K562 (cell line): ENCODE measurements around the gene LCN1. TPM values are rescaled to one million over a fixed set of nuclear protein-coding genes. Genes with fewer than 3 reads are reported as not detected.

Experiments
- ADNP ChIP-seq: fragments of 200-800 bp; sonication (Bioruptor generic); IDR thresholded peaks from 2 replicates; pipeline ENCODE4 v1.6.1; 2016; ENCODE audit warnings: missing genetic modification characterization, missing compliant biosample characterization
- NFATC3 ChIP-seq: fragments of 450-650 bp; IDR thresholded peaks from 2 replicates; pipeline ENCODE4 v1.6.1; 2017; ENCODE audit warnings: mild to moderate bottlenecking
- NFE2 ChIP-seq: IDR thresholded peaks from 2 replicates; pipeline ENCODE4 v1.6.1; 2014; ENCODE audit warnings: antibody characterized with exemption, low read depth
- RBM14 ChIP-seq: fragments of 200-400 bp; formaldehyde crosslinking; IDR thresholded peaks from 2 replicates; pipeline ENCODE4 v1.6.1; 2018; ENCODE audit warnings: low read depth, mild to moderate bottlenecking, low read length, moderate library complexity, borderline replicate concordance; ENCODE audit not compliant: insufficient read depth
- ZNF507 ChIP-seq: conservative IDR thresholded peaks from 2 replicates; pipeline ENCODE4 v1.6.1; 2017; ENCODE audit warnings: missing genetic modification characterization, missing compliant biosample characterization
- ZNF551 ChIP-seq: fragments of 250-450 bp; sonication (Bioruptor Pico); IDR thresholded peaks from 2 replicates; pipeline ENCODE4 v1.5.0; 2021; ENCODE audit warnings: mild to moderate bottlenecking, moderate library complexity
- polyA plus RNA-seq, 8 experiments: library from polyadenylated mRNA; depleted of rRNA in 4 of 8; stranded (reverse) in 5 of 8; unstranded in 3 of 8; fragments of >200 nt; fragmentation: Nextera tagmentation in 2 of 8; fragmentation: Illumina TruSeq in 1 of 8; extraction: Ambion mirVana in 2 of 8; extraction: Trizol in 1 of 8; gene quantifications; 2 replicates each; pipeline versions ENCODE4 v1.2.1 to v1.2.3, GENCODE V29; 2011 to 2014; ENCODE audit warnings: inconsistent platforms in 1 of 8, missing spikeins in 1 of 8
- total RNA-seq, 7 experiments: library from RNA; depleted of rRNA in 6 of 7; stranded (reverse); fragments of >200 nt in 6 of 7; fragmentation: Illumina TruSeq in 2 of 7; extraction: Trizol in 2 of 7; gene quantifications; 2 replicates each; pipeline versions ENCODE4 v1.2.1 to v1.2.3, GENCODE V29; 2011 to 2021; ENCODE audit warnings: low replicate concordance in 1 of 7
- TF ChIP-seq, protein P1 (sequence below), 2 experiments: IDR thresholded peaks; 2 replicates each; pipeline ENCODE4 v1.6.1; 2012; ENCODE audit warnings: improper control_type of control experiment in 2 of 2, low read depth in 2 of 2, low read length in 2 of 2, borderline replicate concordance in 1 of 2
- TF ChIP-seq, protein P2 (sequence below): fragments of 250-450 bp; sonication (Bioruptor Pico); IDR thresholded peaks from 2 replicates; pipeline ENCODE4 v1.4.0; 2020
- TF ChIP-seq, protein P3 (sequence below): sonication (generic); formaldehyde crosslinking; IDR thresholded peaks from 2 replicates; pipeline ENCODE4 v1.8.1; 2023; ENCODE audit warnings: missing genetic modification reagents, mild to moderate bottlenecking, borderline replicate concordance
- TF ChIP-seq, protein P4 (sequence below): fragments of 200-800 bp; sonication (Bioruptor generic); IDR thresholded peaks from 2 replicates; pipeline ENCODE4 v1.6.1; 2017; ENCODE audit warnings: missing genetic modification characterization, missing compliant biosample characterization

LCN1 gene
- total and polyA plus RNA-seq, 9 of the 15 experiments (the other 6 are each of a cell fraction or from before 2014, with no cell fraction given) = not detected

DNA sequence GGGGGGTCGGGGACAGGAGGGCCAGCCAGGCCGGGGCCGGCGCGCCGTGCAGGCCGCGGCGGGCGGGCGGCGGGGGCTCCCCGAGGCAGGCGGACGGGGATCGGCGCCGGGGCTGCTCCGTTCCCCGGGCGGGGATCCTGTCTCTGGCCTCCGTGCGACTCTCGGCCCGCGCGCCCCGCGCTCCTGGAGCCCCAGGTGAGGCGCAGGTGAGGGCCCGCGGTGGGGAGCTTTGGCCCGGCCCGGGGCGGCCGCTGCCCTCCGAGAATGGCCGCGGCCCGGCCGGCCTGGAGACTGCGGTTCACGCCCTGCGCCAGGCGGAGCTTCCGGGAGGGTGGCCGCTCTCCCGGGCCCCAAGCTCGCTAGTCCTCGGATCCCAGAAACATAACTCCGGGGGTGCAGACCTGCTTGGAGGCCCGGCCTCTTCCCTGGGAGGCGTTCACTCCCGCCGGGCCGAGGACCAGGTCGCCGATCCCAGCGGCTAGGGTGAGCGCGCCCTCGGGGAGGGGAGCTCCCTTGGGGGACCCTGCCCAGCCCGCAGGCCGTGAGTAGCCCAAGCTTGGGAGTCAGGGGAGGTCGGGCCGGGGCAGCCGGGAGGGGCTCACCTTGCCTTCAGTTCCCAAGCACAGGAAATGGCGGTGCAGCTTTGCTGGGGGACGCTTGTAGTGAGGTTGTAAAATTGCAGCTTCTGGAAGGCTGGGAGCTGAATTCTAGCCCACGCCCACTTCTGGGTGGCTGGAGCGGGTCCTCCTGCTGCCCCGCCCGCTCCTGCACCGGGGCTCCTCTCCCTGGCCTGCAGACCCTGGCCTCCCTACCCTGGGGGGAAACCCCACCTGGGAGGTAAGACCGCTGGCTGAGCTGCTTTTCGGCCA is 40.9 kb upstream of the LCN1 start (continued):
- TF ChIP-seq, protein P1, sequence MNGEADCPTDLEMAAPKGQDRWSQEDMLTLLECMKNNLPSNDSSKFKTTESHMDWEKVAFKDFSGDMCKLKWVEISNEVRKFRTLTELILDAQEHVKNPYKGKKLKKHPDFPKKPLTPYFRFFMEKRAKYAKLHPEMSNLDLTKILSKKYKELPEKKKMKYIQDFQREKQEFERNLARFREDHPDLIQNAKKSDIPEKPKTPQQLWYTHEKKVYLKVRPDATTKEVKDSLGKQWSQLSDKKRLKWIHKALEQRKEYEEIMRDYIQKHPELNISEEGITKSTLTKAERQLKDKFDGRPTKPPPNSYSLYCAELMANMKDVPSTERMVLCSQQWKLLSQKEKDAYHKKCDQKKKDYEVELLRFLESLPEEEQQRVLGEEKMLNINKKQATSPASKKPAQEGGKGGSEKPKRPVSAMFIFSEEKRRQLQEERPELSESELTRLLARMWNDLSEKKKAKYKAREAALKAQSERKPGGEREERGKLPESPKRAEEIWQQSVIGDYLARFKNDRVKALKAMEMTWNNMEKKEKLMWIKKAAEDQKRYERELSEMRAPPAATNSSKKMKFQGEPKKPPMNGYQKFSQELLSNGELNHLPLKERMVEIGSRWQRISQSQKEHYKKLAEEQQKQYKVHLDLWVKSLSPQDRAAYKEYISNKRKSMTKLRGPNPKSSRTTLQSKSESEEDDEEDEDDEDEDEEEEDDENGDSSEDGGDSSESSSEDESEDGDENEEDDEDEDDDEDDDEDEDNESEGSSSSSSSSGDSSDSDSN (IDR thresholded peaks at IDR 0.05; ENCODE audit: borderline replicate concordance in 1 of 2, low read depth in 2 of 2, low read length in 2 of 2) = peak; percentile 21 to 41; a peak in 1 of 4 replicates
- TF ChIP-seq, protein P2, sequence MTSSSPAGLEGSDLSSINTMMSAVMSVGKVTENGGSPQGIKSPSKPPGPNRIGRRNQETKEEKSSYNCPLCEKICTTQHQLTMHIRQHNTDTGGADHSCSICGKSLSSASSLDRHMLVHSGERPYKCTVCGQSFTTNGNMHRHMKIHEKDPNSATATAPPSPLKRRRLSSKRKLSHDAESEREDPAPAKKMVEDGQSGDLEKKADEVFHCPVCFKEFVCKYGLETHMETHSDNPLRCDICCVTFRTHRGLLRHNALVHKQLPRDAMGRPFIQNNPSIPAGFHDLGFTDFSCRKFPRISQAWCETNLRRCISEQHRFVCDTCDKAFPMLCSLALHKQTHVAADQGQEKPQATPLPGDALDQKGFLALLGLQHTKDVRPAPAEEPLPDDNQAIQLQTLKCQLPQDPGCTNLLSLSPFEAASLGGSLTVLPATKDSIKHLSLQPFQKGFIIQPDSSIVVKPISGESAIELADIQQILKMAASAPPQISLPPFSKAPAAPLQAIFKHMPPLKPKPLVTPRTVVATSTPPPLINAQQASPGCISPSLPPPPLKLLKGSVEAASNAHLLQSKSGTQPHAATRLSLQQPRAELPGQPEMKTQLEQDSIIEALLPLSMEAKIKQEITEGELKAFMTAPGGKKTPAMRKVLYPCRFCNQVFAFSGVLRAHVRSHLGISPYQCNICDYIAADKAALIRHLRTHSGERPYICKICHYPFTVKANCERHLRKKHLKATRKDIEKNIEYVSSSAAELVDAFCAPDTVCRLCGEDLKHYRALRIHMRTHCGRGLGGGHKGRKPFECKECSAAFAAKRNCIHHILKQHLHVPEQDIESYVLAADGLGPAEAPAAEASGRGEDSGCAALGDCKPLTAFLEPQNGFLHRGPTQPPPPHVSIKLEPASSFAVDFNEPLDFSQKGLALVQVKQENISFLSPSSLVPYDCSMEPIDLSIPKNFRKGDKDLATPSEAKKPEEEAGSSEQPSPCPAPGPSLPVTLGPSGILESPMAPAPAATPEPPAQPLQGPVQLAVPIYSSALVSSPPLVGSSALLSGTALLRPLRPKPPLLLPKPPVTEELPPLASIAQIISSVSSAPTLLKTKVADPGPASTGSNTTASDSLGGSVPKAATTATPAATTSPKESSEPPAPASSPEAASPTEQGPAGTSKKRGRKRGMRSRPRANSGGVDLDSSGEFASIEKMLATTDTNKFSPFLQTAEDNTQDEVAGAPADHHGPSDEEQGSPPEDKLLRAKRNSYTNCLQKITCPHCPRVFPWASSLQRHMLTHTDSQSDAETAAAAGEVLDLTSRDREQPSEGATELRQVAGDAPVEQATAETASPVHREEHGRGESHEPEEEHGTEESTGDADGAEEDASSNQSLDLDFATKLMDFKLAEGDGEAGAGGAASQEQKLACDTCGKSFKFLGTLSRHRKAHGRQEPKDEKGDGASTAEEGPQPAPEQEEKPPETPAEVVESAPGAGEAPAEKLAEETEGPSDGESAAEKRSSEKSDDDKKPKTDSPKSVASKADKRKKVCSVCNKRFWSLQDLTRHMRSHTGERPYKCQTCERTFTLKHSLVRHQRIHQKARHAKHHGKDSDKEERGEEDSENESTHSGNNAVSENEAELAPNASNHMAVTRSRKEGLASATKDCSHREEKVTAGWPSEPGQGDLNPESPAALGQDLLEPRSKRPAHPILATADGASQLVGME = no peak
- no peak for TF ChIP-seq ZNF507 (tag)
- TF ChIP-seq, protein P3, sequence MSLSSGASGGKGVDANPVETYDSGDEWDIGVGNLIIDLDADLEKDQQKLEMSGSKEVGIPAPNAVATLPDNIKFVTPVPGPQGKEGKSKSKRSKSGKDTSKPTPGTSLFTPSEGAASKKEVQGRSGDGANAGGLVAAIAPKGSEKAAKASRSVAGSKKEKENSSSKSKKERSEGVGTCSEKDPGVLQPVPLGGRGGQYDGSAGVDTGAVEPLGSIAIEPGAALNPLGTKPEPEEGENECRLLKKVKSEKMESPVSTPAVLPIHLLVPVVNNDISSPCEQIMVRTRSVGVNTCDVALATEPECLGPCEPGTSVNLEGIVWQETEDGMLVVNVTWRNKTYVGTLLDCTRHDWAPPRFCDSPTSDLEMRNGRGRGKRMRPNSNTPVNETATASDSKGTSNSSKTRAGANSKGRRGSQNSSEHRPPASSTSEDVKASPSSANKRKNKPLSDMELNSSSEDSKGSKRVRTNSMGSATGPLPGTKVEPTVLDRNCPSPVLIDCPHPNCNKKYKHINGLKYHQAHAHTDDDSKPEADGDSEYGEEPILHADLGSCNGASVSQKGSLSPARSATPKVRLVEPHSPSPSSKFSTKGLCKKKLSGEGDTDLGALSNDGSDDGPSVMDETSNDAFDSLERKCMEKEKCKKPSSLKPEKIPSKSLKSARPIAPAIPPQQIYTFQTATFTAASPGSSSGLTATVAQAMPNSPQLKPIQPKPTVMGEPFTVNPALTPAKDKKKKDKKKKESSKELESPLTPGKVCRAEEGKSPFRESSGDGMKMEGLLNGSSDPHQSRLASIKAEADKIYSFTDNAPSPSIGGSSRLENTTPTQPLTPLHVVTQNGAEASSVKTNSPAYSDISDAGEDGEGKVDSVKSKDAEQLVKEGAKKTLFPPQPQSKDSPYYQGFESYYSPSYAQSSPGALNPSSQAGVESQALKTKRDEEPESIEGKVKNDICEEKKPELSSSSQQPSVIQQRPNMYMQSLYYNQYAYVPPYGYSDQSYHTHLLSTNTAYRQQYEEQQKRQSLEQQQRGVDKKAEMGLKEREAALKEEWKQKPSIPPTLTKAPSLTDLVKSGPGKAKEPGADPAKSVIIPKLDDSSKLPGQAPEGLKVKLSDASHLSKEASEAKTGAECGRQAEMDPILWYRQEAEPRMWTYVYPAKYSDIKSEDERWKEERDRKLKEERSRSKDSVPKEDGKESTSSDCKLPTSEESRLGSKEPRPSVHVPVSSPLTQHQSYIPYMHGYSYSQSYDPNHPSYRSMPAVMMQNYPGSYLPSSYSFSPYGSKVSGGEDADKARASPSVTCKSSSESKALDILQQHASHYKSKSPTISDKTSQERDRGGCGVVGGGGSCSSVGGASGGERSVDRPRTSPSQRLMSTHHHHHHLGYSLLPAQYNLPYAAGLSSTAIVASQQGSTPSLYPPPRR = no peak
- no peak for TF ChIP-seq ZNF551
- no peak for TF ChIP-seq NFE2
- no peak for TF ChIP-seq ADNP (tag)
- TF ChIP-seq, protein P4, sequence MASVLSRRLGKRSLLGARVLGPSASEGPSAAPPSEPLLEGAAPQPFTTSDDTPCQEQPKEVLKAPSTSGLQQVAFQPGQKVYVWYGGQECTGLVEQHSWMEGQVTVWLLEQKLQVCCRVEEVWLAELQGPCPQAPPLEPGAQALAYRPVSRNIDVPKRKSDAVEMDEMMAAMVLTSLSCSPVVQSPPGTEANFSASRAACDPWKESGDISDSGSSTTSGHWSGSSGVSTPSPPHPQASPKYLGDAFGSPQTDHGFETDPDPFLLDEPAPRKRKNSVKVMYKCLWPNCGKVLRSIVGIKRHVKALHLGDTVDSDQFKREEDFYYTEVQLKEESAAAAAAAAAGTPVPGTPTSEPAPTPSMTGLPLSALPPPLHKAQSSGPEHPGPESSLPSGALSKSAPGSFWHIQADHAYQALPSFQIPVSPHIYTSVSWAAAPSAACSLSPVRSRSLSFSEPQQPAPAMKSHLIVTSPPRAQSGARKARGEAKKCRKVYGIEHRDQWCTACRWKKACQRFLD (CRISPR knock-in tag) = no peak
- no peak for TF ChIP-seq NFATC3
- TF ChIP-seq RBM14 = no peak
